Left hindlimb (tissue), 1 donor: ENCODE data around the gene AMPD3.

Experiments
- DNase-seq: peaks from one replicate; pipeline ENCODE4 v3.0.0-alpha.2; 2018

Gene AMPD3

DNA sequence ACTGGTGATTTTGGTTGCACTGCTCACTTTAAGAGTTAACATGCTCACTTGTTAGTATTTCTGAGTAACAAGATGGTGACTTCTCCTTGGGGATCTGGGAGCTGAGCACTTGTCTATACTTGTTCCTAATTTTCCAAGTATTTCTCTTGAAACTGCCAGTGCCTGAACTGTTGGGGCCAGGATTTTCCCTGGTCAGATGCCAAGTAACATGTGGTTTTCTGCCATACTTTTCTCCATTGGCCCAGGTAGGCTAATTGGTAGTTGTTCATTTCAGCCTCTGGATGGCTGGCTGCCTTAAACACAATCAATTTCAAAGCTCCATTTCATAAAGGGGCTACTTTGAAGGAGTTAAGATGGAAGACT lies 50.9 kb downstream of the AMPD3 start:
- DNase-seq, result no peak

DNA sequence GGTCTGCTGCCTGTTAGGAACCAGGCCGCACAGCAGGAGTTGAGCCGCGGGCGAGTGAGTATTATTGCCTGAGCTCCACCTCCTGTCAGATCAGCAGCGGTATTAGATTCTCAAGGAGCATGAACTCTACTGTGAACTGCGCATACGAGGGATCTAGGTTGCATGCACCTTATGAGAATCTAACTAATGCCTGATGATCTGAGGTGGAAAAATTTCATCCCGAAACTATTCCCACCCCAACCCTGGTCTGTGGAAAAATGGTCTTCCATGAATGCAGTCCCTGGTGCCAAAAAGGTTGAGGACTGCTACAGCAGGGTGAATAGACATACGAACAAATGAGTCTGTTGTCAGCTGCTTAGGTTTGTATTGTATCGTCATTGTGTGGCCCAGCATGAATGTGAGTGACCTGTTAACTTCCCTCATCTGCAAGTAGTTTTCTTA lies 56.1 kb downstream of the AMPD3 start:
- DNase-seq, result no peak

DNA sequence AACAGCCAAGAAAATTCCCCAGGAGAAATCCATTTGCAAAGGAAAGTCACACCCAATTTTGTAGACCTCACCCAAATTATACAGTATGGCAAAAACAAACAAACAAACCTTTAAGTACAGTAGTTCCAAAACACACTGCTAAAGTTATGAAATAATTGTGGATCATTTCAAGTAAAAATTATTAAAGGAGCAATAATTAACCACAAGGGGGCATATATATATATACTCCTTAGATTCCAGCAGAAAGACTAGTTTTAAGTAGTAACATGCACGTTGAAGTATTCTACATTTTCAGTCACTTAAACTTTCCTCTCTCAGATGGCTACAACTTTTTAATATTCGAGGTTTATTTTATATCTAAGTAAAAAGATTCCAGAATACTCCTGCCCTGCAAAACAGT lies 59.1 kb downstream of the AMPD3 start:
- DNase-seq, result no peak

DNA sequence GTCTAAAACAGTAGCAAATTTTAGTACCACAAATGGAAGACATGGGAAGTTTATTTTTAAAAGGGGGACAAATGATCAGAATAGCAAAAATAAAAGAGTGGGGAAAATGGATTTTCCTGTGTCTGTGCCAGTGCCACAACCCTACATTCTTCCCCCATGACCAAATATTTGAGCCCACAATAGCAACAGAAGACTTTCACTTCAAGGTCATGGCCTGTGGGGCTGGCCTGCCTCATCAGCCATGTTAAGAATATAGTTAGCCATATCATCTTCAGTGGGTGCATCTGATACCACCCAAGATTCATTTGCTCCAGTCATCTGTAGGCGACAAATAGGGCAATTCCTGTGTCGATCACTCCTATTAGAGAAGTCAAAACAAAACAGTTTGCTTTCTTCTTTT lies 59.6 kb downstream of the AMPD3 start:
- no peak for DNase-seq

DNA sequence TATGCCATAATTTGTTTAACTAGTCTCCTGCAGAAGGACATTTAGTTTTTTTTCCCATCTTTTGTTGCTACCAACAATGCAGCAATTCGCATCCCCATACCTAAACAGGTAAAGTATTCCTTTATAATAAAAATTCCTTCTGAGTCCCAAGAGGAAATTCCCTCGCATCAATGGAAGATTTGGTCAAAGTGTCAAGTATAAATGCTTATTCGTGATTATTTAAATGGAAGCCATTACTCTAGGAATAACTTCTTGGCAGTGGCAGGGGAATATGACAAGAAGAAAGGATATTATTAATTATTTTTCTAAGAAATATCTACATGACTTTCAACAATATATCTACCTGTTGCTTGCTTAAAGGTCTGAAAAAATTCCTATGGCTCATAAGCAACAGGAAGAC lies 60.4 kb downstream of the AMPD3 start:
- DNase-seq, result no peak

DNA sequence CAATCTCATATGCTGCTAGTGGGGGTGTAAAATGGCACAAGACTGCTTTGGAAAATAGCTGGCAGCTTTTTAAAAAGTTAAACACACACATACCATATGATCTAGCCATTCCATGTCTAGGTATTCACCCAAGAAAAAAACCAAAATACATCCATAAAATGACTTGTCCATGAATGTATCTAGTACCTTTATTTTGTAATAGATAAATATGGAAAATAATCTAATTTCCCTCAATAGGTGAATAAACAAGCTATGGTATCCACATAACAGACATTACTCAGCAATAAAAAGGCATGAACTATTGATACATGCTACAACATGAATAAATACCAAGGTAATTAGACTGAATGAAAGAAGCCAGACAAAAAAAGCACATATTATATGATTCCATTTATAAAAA lies 63.1 kb downstream of the AMPD3 start:
- no peak for DNase-seq

DNA sequence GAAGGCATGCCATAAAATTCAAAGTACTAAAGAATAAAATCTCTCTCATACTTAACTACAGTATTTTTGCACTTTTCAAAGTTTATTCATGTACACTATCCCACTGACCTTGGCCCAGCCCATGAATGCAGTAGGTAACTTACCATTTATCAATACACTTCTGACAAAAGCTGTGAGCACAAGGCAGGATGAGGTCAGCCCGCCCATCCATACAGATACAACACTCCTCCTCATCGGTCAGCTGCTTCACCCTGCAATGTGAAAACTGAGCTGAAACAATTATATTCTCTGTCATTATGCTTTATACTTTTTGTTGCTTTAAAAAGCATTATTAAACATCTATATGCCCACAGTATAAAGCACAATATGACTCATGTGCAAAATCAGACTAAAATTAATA lies 63.8 kb downstream of the AMPD3 start:
- no peak for DNase-seq

DNA sequence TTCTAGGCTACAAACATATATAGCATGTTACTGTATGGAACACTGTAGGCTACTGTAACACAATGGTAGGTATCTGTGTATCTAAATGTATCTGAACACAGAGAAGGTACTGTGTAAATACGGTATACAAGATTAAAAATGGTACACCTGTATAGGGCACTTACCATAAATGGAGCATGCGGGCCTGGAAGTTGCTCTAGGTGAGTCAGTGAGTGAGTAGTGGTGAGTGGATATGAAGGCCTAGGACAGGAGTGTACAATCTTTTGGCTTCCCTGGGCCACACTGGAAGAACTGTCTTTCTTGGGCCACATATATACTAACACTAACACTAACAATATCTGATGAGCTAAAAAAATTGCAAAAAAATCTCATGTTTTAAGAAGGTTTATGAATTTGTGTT lies 64.6 kb downstream of the AMPD3 start:
- DNase-seq, result no peak

DNA sequence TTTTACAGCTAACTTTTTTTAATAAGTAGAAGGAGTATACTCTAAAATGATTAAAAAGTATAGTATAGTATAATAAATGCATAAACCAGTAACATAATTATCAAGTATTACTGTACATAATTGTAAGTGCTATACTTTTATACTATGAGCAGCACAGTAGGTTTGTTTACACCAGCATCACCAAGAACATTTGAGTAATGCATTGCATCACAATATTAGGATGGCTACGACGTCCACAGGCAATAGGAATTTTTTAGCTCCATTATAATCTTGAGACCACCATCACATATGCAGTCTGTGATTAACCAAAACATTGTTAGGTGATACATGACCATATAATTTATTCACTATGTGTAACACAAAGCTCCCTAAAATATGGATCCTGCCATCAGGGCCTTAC lies 65.5 kb downstream of the AMPD3 start:
- DNase-seq, result no peak

DNA sequence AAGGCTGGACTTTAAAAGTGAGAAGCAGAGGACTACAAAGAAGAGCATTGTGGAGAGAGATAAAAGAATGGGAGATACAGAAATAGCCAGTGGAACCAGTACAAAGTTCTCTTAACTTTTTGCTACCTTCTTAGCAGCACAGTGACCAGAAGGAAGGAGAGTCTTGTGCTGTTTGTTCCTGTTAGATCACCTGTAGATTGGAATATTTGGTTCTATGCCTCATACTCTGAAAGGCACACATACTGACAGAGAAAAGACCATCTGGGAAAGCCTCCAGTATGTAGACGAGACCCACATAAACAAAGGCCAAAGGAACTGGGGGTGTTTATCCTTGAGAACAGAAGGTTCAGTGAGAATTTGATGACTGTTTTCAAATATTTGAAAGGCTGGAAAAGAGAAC lies 67.2 kb downstream of the AMPD3 start:
- no peak for DNase-seq

DNA sequence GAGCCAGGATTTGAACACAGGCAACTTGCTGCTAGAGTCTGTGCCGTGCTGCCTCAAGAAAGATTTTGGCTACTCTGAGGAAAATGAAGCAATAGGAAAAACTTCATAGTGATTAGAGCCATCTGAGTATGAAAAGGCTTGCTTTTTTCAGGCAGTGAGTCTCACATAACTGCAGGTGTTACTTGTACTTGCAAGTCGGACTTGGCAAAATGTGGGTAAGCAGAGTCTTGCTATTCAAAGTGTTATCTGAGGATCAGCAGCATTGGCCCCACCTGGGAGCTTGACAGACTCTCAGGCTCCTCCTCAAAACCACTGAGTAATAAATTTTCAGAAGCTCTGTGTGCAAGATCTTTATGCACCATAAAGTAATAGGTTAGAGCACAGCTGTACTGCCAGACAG lies 67.9 kb downstream of the AMPD3 start:
- no peak for DNase-seq

DNA sequence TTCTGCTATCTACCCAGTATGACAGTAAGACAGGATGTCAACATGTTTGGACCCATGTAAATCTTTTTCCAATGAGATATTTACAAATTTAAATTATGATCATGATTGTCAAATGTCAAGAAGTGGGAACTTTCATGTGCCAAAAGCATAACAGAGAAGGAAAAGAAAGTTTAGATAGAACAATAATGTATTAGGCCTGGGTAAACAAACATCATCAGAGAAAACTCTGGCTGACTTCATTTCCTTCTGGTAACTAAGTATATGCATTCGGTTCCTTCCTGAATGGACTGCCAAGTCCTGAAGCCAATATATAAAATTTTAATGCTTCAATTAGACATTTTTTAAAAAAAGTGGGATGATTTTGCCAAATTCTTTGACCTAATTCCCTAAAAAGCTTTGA lies 69.4 kb downstream of the AMPD3 start:
- DNase-seq, result no peak

DNA sequence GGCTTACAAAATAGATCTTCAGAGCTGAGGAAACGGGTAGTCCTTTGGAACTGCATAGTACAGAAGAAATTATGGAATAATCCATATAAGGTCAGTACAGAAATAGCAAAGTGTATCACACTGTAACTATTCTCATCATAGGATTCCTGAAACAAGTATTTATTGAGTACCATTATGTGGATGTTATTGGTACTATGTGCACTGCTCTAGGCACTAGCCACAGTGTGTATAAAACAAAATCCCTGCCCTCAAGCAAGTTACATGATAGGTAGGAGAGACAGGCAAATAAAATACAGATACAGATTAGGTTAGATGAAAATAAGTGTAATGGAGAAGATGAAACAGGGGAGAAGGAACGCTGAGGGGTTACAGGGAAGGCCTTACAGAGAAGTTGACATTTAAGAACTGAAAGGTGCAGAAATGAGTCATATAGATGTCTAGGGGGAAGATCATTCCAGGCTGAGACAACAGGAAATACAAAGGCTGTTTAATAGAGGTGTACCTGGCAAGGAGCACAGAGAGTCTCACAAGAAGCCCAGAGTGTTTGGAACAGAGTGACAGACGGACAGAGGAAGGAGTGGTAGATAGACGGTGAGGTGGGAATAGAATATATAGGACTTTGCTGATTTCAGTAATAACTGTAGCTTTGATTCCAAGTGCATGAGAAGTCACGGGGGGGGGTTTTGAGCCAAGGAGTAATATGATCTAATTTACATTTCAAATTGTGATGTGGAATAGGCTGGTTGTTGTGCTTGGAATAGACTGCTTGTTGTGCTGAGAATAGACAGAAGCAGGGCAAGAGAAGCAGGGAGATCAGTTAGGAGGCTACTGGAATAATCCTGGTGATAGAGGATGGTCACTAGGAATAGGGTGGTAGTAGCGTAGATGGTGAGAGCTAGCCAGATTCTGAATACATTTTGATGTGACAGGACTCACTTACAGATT lies 72.2 kb downstream of the AMPD3 start:
- no peak for DNase-seq

DNA sequence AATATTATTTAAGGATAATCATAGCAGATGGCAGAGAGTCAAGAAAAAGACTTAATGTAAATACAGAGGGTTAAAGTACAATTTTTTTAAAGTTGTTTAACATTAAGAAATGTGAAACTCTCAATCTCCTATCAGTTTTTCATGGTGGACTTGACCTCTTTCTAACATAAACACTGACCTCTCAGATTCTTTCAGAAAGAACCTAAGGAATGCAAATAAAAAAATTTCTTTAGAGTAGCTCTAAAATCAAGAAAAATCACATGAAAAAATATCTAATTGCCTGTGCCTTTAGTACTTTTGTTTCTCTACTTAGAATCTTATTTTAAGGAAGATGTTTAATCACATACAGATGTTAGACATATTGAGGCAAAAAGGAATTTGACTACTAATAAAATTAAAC lies 73.1 kb downstream of the AMPD3 start:
- DNase-seq, result no peak

DNA sequence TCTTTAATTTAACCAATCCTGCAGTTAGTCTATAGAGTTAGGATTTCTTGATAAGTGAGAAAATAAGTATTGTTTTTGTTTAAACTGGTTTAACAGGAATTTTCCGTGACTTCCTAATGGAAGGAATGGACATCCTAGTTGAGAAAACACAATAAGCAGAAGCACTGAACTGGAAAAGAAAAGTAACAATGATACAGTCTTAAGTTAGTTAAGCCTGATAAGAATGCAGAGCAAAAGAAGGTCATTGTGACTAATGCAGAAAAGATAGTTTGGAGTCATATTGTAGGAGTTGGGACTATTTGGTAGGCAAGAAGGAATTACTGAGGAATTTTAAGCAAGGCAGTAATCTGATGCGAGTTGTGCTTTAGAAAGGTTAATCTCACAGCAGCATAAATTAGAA lies 74.2 kb downstream of the AMPD3 start:
- DNase-seq, result no peak

DNA sequence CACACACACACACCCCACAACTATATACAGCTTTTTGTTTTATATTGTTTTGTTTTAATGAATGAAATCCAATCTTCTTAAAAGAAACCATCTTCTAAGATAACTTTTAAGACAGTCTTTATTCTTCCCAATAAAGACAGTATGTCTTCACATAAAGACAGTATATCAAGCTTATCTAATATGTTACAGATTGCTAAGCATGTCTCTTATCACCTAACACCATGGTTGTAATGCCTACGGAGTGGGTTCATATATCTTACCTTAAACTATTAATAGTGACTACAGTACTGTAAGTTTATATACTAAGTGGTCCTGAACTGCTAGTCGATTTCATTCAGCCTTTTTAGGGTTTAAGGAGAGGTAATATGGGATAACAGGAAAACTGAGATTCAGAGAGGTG lies 77.5 kb downstream of the AMPD3 start:
- DNase-seq, result no peak

DNA sequence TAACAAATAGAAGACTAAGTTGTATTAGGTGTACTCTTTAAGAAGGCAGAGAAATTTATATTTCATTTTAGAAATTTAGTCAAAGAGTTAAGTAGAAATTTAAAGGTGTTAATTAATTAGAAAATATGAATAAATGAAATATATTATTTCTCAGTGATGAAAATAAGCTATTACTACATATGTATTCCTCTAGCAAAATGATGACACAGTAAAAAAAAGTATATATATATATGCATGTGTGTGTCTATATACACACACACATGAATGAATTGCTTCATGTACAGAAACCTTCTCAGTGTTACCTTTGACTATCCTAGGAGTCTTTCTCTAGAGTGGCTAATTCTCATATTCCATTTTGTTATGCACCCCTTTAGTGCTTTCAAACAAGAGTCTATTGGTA lies 78.3 kb downstream of the AMPD3 start:
- DNase-seq, result no peak

DNA sequence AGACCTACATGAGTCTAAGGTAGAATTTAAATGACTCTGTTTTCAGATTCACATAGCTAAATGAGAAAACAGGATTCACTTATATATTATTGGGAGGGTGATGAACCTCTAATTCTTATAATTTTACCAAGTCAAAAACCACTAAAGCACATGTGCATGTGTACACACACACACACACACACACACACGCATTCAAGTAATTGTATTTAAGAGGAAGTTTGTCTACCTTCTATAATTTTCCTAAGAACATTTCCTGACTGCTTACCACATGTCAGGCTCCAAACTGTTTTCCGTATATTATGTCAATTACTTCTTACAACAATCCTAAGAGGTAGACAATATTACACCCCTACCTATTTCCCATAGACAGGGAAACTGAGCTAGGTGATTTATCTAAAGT lies 79.3 kb downstream of the AMPD3 start:
- DNase-seq, result no peak

DNA sequence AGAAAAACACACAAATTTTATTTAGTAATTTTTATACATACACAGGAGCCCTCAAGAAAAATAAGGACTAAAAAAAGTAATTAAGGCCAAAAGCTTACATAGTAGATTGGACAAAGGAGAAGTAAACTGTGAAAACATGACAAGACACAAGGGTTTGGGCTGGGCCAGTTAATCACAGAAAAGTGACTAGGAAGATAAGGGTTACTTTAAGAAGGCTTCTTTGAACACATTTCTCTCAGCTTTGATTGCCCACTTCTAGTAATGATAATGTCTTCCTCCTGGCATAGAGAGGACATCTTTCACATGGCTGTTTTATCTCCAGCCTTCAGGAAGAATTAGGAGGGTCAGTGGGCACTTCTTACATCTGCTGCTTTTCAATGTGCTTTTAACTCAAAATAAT lies 82.5 kb downstream of the AMPD3 start:
- no peak for DNase-seq

DNA sequence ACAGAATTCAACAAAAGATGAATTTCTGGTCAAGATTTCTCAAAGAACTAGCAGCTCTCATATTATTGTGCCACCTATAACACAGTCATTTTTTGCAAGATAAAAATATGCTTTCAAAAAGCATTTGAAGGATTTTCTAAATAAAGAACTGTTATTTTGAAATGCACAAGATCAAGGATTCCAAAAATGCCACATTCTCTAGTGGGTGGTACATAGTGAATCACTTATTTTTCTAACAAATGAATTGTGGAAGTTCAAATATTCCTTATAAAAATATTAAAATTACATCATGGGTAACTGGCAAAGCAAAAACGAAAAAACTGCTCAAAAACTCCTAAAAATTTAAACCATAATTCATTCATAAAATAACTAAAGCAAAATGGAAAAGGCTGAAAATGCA lies 83.9 kb downstream of the AMPD3 start:
- DNase-seq, result no peak

DNA sequence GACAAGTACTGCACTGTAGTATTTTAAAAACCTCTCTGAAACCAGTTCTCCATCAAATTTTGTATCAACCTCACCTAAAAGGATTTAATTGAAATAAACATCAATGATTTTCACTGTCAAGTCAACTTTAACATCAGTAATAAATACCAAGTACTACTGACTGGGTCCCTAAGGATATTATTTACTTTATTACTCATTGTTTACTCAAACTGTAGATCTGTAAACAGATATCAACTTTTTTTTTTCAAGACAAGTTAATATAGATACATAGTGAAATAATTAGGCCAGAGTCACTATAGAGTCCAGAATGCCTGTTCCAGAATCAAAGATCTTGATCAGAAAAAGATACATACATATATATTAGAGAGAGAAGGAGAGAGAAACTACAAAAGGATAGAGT lies 84.3 kb downstream of the AMPD3 start:
- no peak for DNase-seq

DNA sequence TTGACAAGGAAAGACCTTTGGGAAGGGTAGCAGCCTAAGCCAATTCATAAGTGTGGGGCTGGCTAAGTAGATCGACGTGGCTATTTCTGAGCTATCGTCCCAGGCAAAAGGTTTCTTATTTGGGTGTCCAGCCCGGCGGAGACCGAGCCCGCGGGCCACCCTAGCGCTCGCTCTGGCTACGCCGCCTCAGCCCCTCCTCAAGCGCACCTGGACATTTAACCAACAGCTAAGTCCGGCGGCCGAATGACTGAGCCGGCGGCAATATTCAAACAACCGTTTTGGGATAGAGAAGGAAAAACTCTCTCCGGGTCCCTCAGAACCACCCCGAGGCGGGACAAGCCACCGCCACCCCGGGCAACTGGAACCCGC lies 85.5 kb downstream of the AMPD3 start:
- no peak for DNase-seq

DNA sequence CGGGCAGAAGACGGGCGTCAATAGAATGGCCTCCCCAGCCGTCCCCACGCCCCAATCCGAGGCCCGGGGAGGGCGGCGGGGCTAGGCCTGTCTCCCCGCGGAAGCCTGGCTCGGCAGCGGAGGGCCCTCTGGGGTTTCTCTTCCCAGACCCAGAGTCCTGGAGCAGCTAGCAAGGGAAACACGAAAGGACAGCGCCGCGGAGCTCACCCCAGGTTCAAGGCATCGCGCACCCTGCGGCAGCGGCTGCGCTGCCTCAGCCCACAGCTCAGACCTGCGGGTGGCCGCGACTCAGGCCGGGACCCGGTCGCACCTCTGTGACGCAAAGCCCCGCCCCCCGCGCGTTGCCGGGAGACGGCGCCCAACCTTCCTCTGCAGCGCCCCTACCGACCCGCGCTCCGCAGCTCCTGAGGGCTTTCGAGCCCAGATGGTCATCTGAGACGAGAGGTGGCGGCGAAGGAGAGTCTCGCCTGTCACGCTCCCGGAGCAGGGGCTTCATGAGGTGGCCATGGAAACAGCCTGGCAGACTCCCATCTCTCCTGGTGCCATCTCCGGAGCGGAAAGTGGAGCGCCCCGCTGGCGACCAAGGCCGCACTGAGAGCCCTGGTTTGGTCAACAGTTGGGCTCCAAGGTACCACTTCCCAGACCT lies 86.0 kb downstream of the AMPD3 start, which contains the start of gene RNF141:
Gene RNF141 (minus strand): TSS at position 273 of the 646 bp plus-strand sequence. CDS start 7,029 bp downstream, outside the sequence.
- DNase-seq, result peak; percentile 96

DNA sequence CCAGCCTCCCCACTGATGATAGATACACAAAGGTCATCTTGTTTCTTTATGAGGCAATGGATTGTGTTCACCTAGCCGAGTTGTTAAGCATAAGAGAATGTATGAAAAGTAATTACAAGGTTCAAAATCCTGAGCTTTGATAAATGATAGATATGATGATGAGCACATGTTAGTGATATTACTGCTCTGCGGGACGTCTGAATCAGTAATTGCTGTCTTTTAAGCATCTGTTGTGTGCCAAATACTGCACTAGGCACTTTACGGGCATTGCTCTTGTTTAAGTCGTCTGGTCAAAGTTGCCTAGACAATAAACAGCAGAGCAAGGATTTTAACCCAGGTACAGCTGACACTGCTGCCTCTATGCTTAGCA lies 86.5 kb downstream of the AMPD3 start:
- DNase-seq, result no peak

DNA sequence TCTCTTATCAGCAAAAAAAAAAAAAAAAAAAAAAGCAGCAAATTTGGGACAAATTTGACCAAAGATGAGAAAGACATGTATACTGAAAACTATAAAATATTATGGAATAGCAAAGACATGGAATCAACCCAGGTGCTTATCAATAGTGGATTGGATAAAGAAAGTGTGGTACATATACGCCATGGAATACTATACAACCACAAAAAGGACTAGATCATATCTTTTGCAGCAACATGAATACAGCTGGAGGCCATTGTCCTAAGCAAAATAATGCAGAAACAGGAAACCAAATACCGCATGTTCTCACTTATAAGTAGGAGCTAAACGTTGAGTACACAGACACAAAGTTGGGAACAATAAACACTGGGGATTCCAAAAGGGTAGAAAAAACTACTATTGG lies 87.7 kb downstream of the AMPD3 start:
- no peak for DNase-seq
